Left lung (tissue), 10 donors: ENCODE data around the gene COX4I2. TPM values are rescaled to one million over a fixed set of nuclear protein-coding genes. Genes with fewer than 3 reads are reported as not detected.
"Not testable (repeated sequence)": the region's sequence is repeated elsewhere in the genome, so short reads cannot be mapped to it uniquely, and the experiment has no call there.

Experiments
- ATAC-seq: fragments of 200-7000 bp; cut with Tn5 transposase; one replicate; pipeline ENCODE4 v1.9.1; 2020; ENCODE audit warnings: moderate library complexity
- DNase-seq, 4 donors: peaks; one replicate each; pipeline ENCODE4 v3.0.0-alpha.2; 2013 to 2020
- H3K27ac ChIP-seq, 2 donors: fragments of 200-600 bp; sonication (generic) in 1 of 2; one replicate each; pipeline versions ENCODE4 v1.5.0 to v1.8.0; 2020 to 2021
- H3K27me3 ChIP-seq, 2 donors: fragments of 200-600 bp; sonication (generic) in 1 of 2; one replicate each; pipeline versions ENCODE4 v1.5.0 to v1.8.0; 2020 to 2021
- H3K36me3 ChIP-seq, 2 donors: fragments of 200-600 bp; sonication (generic) in 1 of 2; one replicate each; pipeline versions ENCODE4 v1.5.0 to v1.8.0; 2020 to 2021
- H3K4me1 ChIP-seq, 2 donors: fragments of 200-600 bp; one replicate each; pipeline ENCODE4 v1.8.0; 2021
- H3K4me3 ChIP-seq, 2 donors: fragments of 200-600 bp; sonication (generic) in 1 of 2; one replicate each; pipeline versions ENCODE4 v1.5.0 to v1.8.0; 2020 to 2021; ENCODE audit warnings: mild to moderate bottlenecking in 1 of 2
- H3K9me3 ChIP-seq, 2 donors: fragments of 200-600 bp; sonication (generic) in 1 of 2; one replicate each; pipeline versions ENCODE4 v1.5.0 to v1.8.0; 2020 to 2021
- intact Hi-C, 2 donors: fragments of 100-400 bp; cut with DNase I; formaldehyde crosslinking; loops; one replicate each; pipeline versions ENCODE4 v1.11.2 to v1.14.2; 2022
- polyA plus RNA-seq, 6 donors: library from polyadenylated mRNA; unstranded; fragments of 120-200 nt; gene quantifications; one replicate each; pipeline ENCODE4 v1.2.1, GENCODE V29; 2013; ENCODE audit not compliant: insufficient read length in 6 of 6
- total RNA-seq, 2 donors: library from RNA; stranded (reverse); fragmentation: NEBNext Ultra II Directional; extraction: Animal tissue kit (Norgen Biotek cat#: 25700); gene quantifications; one replicate each; pipeline ENCODE4 v1.2.1, GENCODE V29; 2021
- TF ChIP-seq, protein P1 (sequence below), 2 donors: fragments of 200-600 bp; sonication (generic) in 1 of 2; IDR thresholded peaks; one replicate each; pipeline versions ENCODE4 v1.5.0 to v1.8.0; 2021; ENCODE audit warnings: antibody characterized with exemption in 2 of 2
- donor health status: DM: no; HTN: yes; CAD: no.
- donor health status: DM: no; HTN: no; CAD: no.

COX4I2 gene
- total and polyA plus RNA-seq, 8 donors = 13.5 to 33.8 (median 23.0) TPM

DNA sequence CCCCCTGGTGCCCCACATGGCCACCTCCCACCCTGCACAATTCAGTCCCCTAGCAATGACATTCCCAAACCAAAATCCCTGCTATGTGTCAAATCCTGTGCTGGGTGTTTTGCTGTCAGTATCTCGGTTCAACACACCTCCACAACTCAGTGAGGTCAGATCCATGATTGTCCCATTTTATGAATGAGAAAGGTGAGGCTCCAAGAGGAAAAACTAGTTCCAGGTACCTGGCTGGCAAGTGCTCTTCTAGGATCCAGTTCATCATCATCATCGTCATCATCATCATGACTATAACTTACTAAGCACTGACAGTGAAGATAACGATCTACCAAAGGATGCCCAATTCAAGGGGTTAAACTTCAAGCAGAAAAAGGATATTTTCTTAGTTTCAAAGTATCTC lies 17.5 kb upstream of the COX4I2 start:
- Histone ChIP-seq H3K27ac (no peak overlapping the region), H3K4me1 (peaks cover 11 to 24% of the 10 kb centered on the region in 2 donors), H3K9me3 (no peaks in the 10 kb centered on the region), H3K36me3 (no peaks in the 10 kb centered on the region), H3K27me3 (no peaks in the 10 kb centered on the region), H3K4me3 (no peak overlapping the region)
- TF ChIP-seq, protein P1, sequence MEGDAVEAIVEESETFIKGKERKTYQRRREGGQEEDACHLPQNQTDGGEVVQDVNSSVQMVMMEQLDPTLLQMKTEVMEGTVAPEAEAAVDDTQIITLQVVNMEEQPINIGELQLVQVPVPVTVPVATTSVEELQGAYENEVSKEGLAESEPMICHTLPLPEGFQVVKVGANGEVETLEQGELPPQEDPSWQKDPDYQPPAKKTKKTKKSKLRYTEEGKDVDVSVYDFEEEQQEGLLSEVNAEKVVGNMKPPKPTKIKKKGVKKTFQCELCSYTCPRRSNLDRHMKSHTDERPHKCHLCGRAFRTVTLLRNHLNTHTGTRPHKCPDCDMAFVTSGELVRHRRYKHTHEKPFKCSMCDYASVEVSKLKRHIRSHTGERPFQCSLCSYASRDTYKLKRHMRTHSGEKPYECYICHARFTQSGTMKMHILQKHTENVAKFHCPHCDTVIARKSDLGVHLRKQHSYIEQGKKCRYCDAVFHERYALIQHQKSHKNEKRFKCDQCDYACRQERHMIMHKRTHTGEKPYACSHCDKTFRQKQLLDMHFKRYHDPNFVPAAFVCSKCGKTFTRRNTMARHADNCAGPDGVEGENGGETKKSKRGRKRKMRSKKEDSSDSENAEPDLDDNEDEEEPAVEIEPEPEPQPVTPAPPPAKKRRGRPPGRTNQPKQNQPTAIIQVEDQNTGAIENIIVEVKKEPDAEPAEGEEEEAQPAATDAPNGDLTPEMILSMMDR (IDR thresholded peaks at IDR 0.05) = no peak
- no peak for ATAC-seq
- peak in 1 of 4 donors; percentile 12 for DNase-seq
- intact Hi-C loops = no loop called here

- intact Hi-C loops, H3K9me3 ChIP-seq, ATAC-seq, H3K4me3 ChIP-seq, H3K36me3 ChIP-seq, H3K27me3 ChIP-seq, DNase-seq: not testable (repeated sequence)
- H3K4me1 ChIP-seq = peaks cover 11 to 12% of the 10 kb centered on the region in 2 donors
- peak overlapping the region in 1 of 2 donors; percentile 33 for H3K27ac ChIP-seq
Observed at GRCh38 chr20:31623123-31623505, 14.6 kb upstream of the COX4I2 start.

- H3K27me3 ChIP-seq, H3K27ac ChIP-seq, H3K4me3 ChIP-seq, intact Hi-C loops, DNase-seq, H3K36me3 ChIP-seq, H3K9me3 ChIP-seq: not testable (repeated sequence)
- peaks cover 11 to 12% of the 10 kb centered on the region in 2 donors for H3K4me1 ChIP-seq
- peak; percentile 73 for ATAC-seq
Observed at GRCh38 chr20:31626534-31626933, 11.2 kb upstream of the COX4I2 start.

GRCh38 chr20:31628057-31628456 lies 9.7 kb upstream of the COX4I2 start:
- DNase-seq, H3K36me3 ChIP-seq, H3K27ac ChIP-seq, ATAC-seq, intact Hi-C loops, H3K9me3 ChIP-seq, H3K4me3 ChIP-seq, H3K27me3 ChIP-seq, H3K4me1 ChIP-seq: not testable (repeated sequence)

- no peak for ATAC-seq
- no peak overlapping the region for H3K4me3 ChIP-seq
- no peaks in the 10 kb centered on the region for H3K27me3 ChIP-seq
- TF ChIP-seq, protein P1 (IDR thresholded peaks at IDR 0.05) = no peak
- H3K4me1 ChIP-seq = peaks cover 0 to 3% of the 10 kb centered on the region in 2 donors
- no peak overlapping the region for H3K27ac ChIP-seq
- peak in 2 of 4 donors; percentile 3 to 24 for DNase-seq
- no peaks in the 10 kb centered on the region for H3K36me3 ChIP-seq
- H3K9me3 ChIP-seq = no peaks in the 10 kb centered on the region
- intact Hi-C loops = no loop called here
Observed at GRCh38 chr20:31630187-31630790, 7.4 kb upstream of the COX4I2 start.

GRCh38 chr20:31632548-31633338 lies 5.0 kb upstream of the COX4I2 start:
- peaks cover 0 to 3% of the 10 kb centered on the region in 2 donors for H3K4me1 ChIP-seq

More at GRCh38 chr20:31632548-31633338, 5.0 kb upstream of the COX4I2 start:
- H3K36me3 ChIP-seq = no peaks in the 10 kb centered on the region
- TF ChIP-seq, protein P1 (IDR thresholded peaks at IDR 0.05) = no peak
- peaks cover 0 to 5% of the 10 kb centered on the region in 2 donors for H3K27me3 ChIP-seq
- peak in 1 of 4 donors; percentile 63 for DNase-seq
- H3K27ac ChIP-seq = no peak overlapping the region
- H3K4me3 ChIP-seq = no peak overlapping the region
- intact Hi-C loops = no loop called here
- H3K9me3 ChIP-seq = no peaks in the 10 kb centered on the region
- ATAC-seq = no peak
